ENCODE measurements around the gene SP100. TPM values are rescaled to one million over a fixed set of nuclear protein-coding genes. Genes with fewer than 3 reads are reported as not detected.

Gene SP100
- total and polyA plus RNA-seq, 2 of the 8 experiments (the other 6 are each of a cell fraction or from before 2014, with no cell fraction given): 0.06 to 1.1 TPM

GRCh38 chr2:230591850-230592249 lies 175.8 kb downstream of the SP100 start:
- Histone ChIP-seq H2BK20ac (ENCODE audit: low read length) (no peak overlapping the region), H2BK12ac (ENCODE audit: low read depth, low read length) (no peak overlapping the region), H3K4me3 (ENCODE audit: extremely low read depth in 1 of 4, insufficient read depth in 2 of 4, low read depth in 3 of 4, low read length in 4 of 4) (no peak overlapping the region), H2AFZ (ENCODE audit: low read length) (no peak overlapping the region), H3K79me2 (ENCODE audit: control insufficient read depth in 1 of 2, insufficient read depth in 2 of 2, low read length in 2 of 2) (no peaks in the 10 kb centered on the region), H3K27me3 (replicated peaks in 1 of 4; ENCODE audit: control insufficient read depth in 3 of 4, extremely low read depth in 1 of 4, insufficient read depth in 3 of 4, low read length in 3 of 4) (no peaks in the 10 kb centered on the region), H3K23ac (ENCODE audit: insufficient read length) (no peak overlapping the region), H2BK120ac (replicated peaks; ENCODE audit: low read depth, low read length) (no peak overlapping the region), H2BK15ac (ENCODE audit: low read length) (no peak overlapping the region), H3K79me1 (ENCODE audit: low read depth, low read length) (no peaks in the 10 kb centered on the region), H3K9ac (replicated peaks in 1 of 4; ENCODE audit: extremely low read depth in 1 of 4, low read depth in 3 of 4, low read length in 3 of 4) (no peak overlapping the region), H2BK5ac (ENCODE audit: low read depth, low read length) (no peak overlapping the region), H4K8ac (ENCODE audit: extremely low read depth, insufficient read depth, low read length) (no peak overlapping the region), H3K9me3 (ENCODE audit: insufficient read depth in 2 of 2, low read depth in 1 of 2, low read length in 1 of 2) (no peaks in the 10 kb centered on the region), H3K56ac (replicated peaks; ENCODE audit: insufficient read length, low read depth, low read length) (no peak overlapping the region), H3K36me3 (ENCODE audit: control insufficient read depth in 2 of 4, insufficient read depth in 4 of 4, low read length in 3 of 4) (no peaks in the 10 kb centered on the region), H4K91ac (replicated peaks; ENCODE audit: insufficient read length, low read length) (no peak overlapping the region), H3K4me2 (ENCODE audit: insufficient read depth in 1 of 2, low read depth in 2 of 2, low read length in 2 of 2) (no peak overlapping the region), H4K20me1 (replicated peaks in 1 of 2; ENCODE audit: control insufficient read depth in 1 of 2, insufficient read depth in 2 of 2, low read length in 2 of 2) (no peaks in the 10 kb centered on the region), H3K4me1 (replicated peaks in 1 of 4; ENCODE audit: control insufficient read depth in 3 of 4, insufficient read depth in 4 of 4, low read length in 3 of 4) (no peaks in the 10 kb centered on the region; a peak in 1 of 7 replicates), H4K5ac (ENCODE audit: insufficient read length, low read depth, low read length) (no peak overlapping the region), H3K23me2 (ENCODE audit: low read depth, low read length) (no peaks in the 10 kb centered on the region), H3K27ac (ENCODE audit: low read depth, low read length) (no peak overlapping the region), H3K18ac (ENCODE audit: extremely low read depth, low read length) (no peak overlapping the region), H3K14ac (ENCODE audit: insufficient read length) (no peak overlapping the region), H3K4ac (replicated peaks; ENCODE audit: insufficient read length, low read depth, low read length) (no peak overlapping the region), H2AK5ac (ENCODE audit: low read depth, low read length) (no peak overlapping the region)
- POLR2A ChIA-PET (ENCODE audit: partially characterized antibody): no interaction called here
- WGBS, 2 experiments (ENCODE audit: extremely low coverage in 1 of 2, insufficient coverage in 1 of 2, insufficient read length in 1 of 2, insufficient replicate concordance in 2 of 2, low coverage in 1 of 2, low lambda C conversion rate in 2 of 2, missing lambda C conversion rate in 1 of 2): 98% methylated on average over 6 of the region's 6 CpGs; no CpG with 5 or more reads in 1 of the 2 experiments
- FAIRE-seq (no peak), DNase-seq (ENCODE audit: low read depth in 1 of 2, low spot score in 2 of 2) (no peak)
- CTCF ChIA-PET (ENCODE audit: partially characterized antibody): no interaction called here
- TF ChIP-seq CREB1 (IDR thresholded peaks at IDR 0.05) (no peak), EZH2 (IDR thresholded peaks at IDR 0.05; ENCODE audit: low read depth, low read length, severe bottlenecking) (no peak), EGR1 (IDR thresholded peaks at IDR 0.05; ENCODE audit: borderline replicate concordance, low read depth, low read length) (no peak), NRF1 (IDR thresholded peaks at IDR 0.05; ENCODE audit: low read depth, low read length) (no peak), CTCF (IDR thresholded peaks at IDR 0.05; ENCODE audit: control extremely low read depth in 1 of 3, insufficient read depth in 1 of 3, low read depth in 1 of 3, low read length in 3 of 3) (no peak), SRF (IDR thresholded peaks at IDR 0.05; ENCODE audit: low read depth, low read length) (no peak), USF2 (IDR thresholded peaks at IDR 0.05; ENCODE audit: low read length) (no peak), KDM4A (IDR thresholded peaks at IDR 0.05; ENCODE audit: low read depth, low read length, severe bottlenecking) (no peak), E2F6 (IDR thresholded peaks at IDR 0.05) (no peak), CEBPB (IDR thresholded peaks at IDR 0.05; ENCODE audit: low read depth, low read length) (no peak), RXRA (IDR thresholded peaks at IDR 0.05; ENCODE audit: insufficient read depth, low read depth, low read length) (no peak)
